Esophagus muscularis mucosa (tissue), 4 donors: ENCODE results near the gene CYP3A4. TPM values are rescaled to one million over a fixed set of nuclear protein-coding genes. Genes with fewer than 3 reads are reported as not detected.

ENCODE experiments used
- DNase-seq: peaks from one replicate; pipeline ENCODE4 v3.0.0-alpha.2; 2017; ENCODE audit errors: extremely low spot score
- H3K27ac ChIP-seq, 4 donors: fragments of 200-600 bp; sonication (generic); replicated peaks in 1 of 4; 1 replicate in 3 of 4; 2 replicates in 1 of 4; pipeline ENCODE4 v1.5.1; 2016 to 2019; ENCODE audit warnings: mild to moderate bottlenecking in 1 of 4
- H3K27me3 ChIP-seq, 4 donors: fragments of 200-600 bp; sonication (generic); one replicate each; pipeline versions ENCODE4 v1.5.1 to v1.6.0; 2016 to 2019
- H3K36me3 ChIP-seq, 4 donors: fragments of 200-600 bp; sonication (generic); one replicate each; pipeline ENCODE4 v1.5.1; 2016 to 2019
- H3K4me1 ChIP-seq, 4 donors: fragments of 200-600 bp; sonication (generic); one replicate each; pipeline ENCODE4 v1.5.1; 2016 to 2019
- H3K4me3 ChIP-seq, 4 donors: fragments of 200-600 bp; sonication (generic); 1 replicate in 2 of 4; 2 replicates in 2 of 4; pipeline ENCODE4 v1.5.1; 2016 to 2019; ENCODE audit warnings: mild to moderate bottlenecking in 4 of 4, moderate library complexity in 1 of 4
- H3K9me3 ChIP-seq, 4 donors: fragments of 200-600 bp; sonication (generic); 1 replicate in 3 of 4; 2 replicates in 1 of 4; pipeline ENCODE4 v1.5.1; 2016 to 2019
- EP300 ChIP-seq: sonication (generic); formaldehyde crosslinking; IDR thresholded peaks from one replicate; pipeline ENCODE4 v1.6.1; 2017; ENCODE audit warnings: antibody characterized with exemption
- POLR2A ChIP-seq: fragments of 450-650 bp; IDR thresholded peaks from one replicate; pipeline ENCODE4 v1.6.1; 2017; ENCODE audit warnings: antibody characterized with exemption, moderate library complexity, mild to moderate bottlenecking, low read depth
- POLR2AphosphoS5 ChIP-seq, 2 donors: sonication (generic); formaldehyde crosslinking; IDR thresholded peaks; one replicate each; pipeline ENCODE4 v1.6.1; 2017; ENCODE audit warnings: antibody characterized with exemption in 2 of 2
- WGBS: methylation state at CpG from one replicate; pipeline ENCODE4 v1.1.5; 2018; 5-methylcytosine and 5-hydroxymethylcytosine counted together
- intact Hi-C: fragments of 100-400 bp; cut with DNase I; formaldehyde crosslinking; loops from one replicate; pipeline ENCODE4 v1.15.1; 2023
- total RNA-seq, 4 donors: library from RNA; depleted of rRNA; stranded (reverse); fragments of >200 nt; gene quantifications; one replicate each; pipeline versions ENCODE4 v1.1.0 to v1.2.1, GENCODE V29; 2016
- TF ChIP-seq, protein P1 (sequence below), 3 experiments: fragments of 200-600 bp in 2 of 3; fragments of 450-650 bp in 1 of 3; sonication (generic) in 2 of 3; IDR thresholded peaks; one replicate each; pipeline ENCODE4 v1.5.1; 2017 to 2019; ENCODE audit warnings: antibody characterized with exemption in 3 of 3, mild to moderate bottlenecking in 2 of 3, moderate library complexity in 1 of 3

The CYP3A4 gene
- total RNA-seq, 4 donors from 2014 or later = not detected

DNA sequence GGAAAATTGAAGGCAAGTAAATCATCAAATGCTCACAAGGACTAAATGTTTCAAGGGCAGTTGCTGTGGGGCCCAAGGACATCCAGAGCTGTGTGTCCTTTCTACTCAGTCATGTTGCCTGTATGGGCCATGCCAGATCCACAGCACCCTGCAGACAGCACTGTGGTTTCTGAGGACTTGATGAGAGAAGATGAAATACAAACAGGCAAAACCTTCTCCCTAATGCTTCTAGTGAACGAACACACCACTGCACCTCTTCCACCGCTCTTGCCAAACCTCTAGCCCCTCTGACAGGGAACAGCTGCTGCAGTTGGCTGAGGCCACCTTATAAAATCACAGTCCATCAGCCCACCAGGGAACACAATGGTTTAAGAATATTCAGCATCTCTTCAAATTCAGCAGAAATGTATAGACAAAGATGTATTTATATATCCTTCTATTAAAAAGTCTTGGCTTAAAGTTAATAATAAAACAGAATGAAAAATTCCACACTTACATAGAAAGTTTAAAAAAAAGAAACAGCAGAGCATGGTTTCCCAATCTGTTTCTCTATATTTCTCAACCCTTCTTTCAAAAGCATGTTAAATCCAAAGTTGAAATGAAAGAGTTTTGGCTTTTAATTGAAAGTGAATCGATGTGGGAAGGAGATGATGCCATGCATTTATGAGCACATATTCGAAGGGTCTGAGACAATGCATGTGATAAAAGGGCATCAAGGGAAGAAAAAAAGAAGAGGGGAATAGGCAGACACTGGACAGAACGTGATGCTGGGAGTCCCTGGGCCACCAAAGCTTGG, 63.0 kb downstream of the CYP3A4 start:
- peaks cover 0 to 3% (median 0%) of the 10 kb centered on the region in 4 donors for H3K36me3 ChIP-seq
- H3K9me3 ChIP-seq = no peaks in the 10 kb centered on the region
- no peaks in the 10 kb centered on the region for H3K27me3 ChIP-seq
- H3K27ac ChIP-seq = no peak overlapping the region
- DNase-seq = no peak
- TF ChIP-seq, protein P1, sequence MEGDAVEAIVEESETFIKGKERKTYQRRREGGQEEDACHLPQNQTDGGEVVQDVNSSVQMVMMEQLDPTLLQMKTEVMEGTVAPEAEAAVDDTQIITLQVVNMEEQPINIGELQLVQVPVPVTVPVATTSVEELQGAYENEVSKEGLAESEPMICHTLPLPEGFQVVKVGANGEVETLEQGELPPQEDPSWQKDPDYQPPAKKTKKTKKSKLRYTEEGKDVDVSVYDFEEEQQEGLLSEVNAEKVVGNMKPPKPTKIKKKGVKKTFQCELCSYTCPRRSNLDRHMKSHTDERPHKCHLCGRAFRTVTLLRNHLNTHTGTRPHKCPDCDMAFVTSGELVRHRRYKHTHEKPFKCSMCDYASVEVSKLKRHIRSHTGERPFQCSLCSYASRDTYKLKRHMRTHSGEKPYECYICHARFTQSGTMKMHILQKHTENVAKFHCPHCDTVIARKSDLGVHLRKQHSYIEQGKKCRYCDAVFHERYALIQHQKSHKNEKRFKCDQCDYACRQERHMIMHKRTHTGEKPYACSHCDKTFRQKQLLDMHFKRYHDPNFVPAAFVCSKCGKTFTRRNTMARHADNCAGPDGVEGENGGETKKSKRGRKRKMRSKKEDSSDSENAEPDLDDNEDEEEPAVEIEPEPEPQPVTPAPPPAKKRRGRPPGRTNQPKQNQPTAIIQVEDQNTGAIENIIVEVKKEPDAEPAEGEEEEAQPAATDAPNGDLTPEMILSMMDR (IDR thresholded peaks at IDR 0.05) = no peak
- TF ChIP-seq POLR2A = no peak
- no peak for TF ChIP-seq EP300
- no peak for TF ChIP-seq POLR2AphosphoS5 (IDR thresholded peaks at IDR 0.05)
- no peak overlapping the region for H3K4me3 ChIP-seq
- intact Hi-C loops = no loop called here
- peaks cover 0 to 3% (median 0%) of the 10 kb centered on the region in 4 donors for H3K4me1 ChIP-seq
- WGBS = 44% methylated on average over 5 of the region's 5 CpGs

DNA sequence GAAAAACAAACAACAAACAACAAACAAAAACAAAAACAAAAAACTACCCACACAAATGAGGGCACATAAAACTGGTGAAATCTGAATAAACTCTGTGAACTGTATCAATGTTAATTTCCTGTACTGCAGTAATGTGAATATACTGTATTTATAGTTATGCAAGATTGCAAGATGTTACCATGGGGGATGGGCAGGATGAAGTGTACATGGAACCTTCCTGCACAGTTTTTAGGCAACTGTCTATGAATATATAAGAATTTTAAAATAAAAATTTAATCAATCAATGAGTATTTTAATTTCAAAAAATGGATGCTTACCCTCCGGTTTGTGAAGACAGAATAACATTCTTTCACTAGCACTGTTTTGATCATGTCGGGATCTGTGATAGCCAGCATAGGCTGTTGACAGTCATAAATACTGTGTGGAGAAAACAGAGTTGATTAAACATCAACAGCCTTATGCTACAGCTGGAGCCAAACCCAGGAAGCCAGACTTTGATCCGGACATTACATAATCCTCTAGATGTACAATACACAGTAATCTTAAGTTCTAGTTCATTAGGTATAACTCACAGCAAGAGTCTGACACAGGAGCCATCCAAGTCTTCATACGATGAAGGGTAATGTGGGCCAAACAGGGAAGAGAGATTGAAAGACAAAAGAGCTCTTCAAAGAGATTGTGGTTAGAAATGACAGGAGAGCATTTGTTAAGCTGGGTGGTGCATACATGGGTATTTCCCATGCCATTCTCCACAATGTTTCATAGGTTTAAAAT, 63.8 kb downstream of the CYP3A4 start:
- Histone ChIP-seq H3K4me3 (no peak overlapping the region), H3K4me1 (peaks cover 0 to 3% (median 0%) of the 10 kb centered on the region in 4 donors), H3K36me3 (no peaks in the 10 kb centered on the region), H3K27me3 (no peaks in the 10 kb centered on the region), H3K9me3 (no peaks in the 10 kb centered on the region), H3K27ac (no peak overlapping the region)
- TF ChIP-seq, protein P1 (IDR thresholded peaks at IDR 0.05) = no peak
- TF ChIP-seq EP300 (no peak), POLR2A (no peak), POLR2AphosphoS5 (IDR thresholded peaks at IDR 0.05) (no peak)
- WGBS = 57% methylated on average over 4 of the region's 4 CpGs
- intact Hi-C loops = no loop called here
- DNase-seq = no peak

DNA sequence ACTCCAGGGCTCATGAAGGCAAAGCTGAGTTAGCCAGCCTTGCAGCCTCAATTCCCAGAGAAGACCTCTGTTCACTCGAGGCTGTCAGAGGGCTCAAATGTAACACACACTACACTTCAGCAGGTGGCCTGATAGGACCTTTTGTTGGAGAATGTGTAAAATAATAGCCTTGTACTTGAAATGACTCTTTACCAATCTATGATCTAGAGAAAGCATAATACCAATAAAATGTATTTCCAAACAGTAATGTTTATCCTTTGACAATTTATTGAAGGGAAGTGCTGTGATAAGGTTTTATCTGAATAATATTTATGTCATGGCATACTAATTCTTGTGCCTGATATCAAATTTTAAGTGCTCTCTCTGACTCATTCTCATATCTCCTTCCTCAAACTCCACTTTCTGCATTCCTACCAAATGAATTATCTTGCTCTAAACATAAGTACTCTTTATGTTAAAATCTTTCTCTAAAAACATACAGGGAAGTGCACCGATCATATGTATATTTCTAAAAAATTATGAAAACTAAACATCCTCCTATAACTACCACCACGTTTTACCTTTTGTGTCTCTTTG, 69.9 kb downstream of the CYP3A4 start:
- H3K9me3 ChIP-seq = no peaks in the 10 kb centered on the region
- DNase-seq = no peak
- peaks cover 0 to 16% (median 3%) of the 10 kb centered on the region in 4 donors for H3K36me3 ChIP-seq
- intact Hi-C loops = no loop called here
- whole genome bisulfite sequencing = 72% methylated on average over 3 of the region's 3 CpGs
- TF ChIP-seq EP300 (no peak), POLR2A (no peak), POLR2AphosphoS5 (IDR thresholded peaks at IDR 0.05) (no peak)
- TF ChIP-seq, protein P1 (IDR thresholded peaks at IDR 0.05) = no peak
- H3K4me3 ChIP-seq = no peak overlapping the region
- H3K27me3 ChIP-seq = no peaks in the 10 kb centered on the region
- H3K27ac ChIP-seq = no peak overlapping the region
- no peaks in the 10 kb centered on the region for H3K4me1 ChIP-seq

DNA sequence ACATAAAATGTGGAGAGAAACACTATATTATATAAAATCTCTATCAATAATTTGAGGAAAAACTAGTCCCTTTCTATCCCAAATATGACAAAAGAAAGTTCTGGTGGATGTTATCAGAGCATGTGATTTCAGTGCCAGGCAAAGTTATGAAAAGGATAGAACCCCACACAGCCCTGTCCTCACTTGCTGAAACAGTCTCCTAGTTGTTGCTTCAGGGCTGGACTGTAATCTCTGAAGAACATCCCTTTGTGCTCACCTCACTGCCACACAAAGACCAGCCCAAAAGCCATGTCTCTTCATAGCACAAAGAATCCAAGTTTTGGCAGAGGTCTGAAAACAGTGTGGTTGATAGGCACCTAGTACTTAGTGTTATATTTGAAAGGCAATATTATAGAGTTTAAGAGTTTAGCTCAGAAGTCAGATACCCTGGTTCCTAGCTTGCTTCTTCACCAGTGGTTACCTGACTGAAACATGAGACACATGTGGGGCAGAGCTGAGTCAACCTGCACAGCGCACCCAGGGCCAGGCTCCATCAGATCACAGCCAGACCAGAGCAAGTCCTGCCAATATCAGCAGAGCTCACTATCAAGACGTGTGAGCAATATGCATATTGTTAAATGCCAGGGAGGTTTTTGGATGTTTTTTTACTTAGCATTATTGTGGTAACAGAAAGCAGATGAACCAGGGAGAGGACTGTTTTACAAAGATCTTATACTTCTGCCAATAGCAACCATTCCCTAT, 74.0 kb downstream of the CYP3A4 start:
- TF ChIP-seq EP300 = no peak
- no peak for TF ChIP-seq POLR2A
- TF ChIP-seq POLR2AphosphoS5 (IDR thresholded peaks at IDR 0.05) = no peak
- TF ChIP-seq, protein P1 (IDR thresholded peaks at IDR 0.05) = no peak
- Histone ChIP-seq H3K27ac (no peak overlapping the region), H3K4me1 (no peaks in the 10 kb centered on the region), H3K36me3 (peaks cover 0 to 29% (median 3%) of the 10 kb centered on the region in 4 donors), H3K4me3 (no peak overlapping the region), H3K9me3 (peaks cover 0 to 30% (median 15%) of the 10 kb centered on the region in 4 donors), H3K27me3 (no peaks in the 10 kb centered on the region)
- intact Hi-C loops = no loop called here
- DNase-seq = no peak
- WGBS = 79% methylated on average over 2 of the region's 2 CpGs
